ENCODE measurements around the gene PRXL2B.
"Not testable (repeated sequence)": the region's sequence is repeated elsewhere in the genome, so short reads cannot be mapped to it uniquely, and the experiment has no call there.

The PRXL2B gene

GRCh38 chr1:2551544-2551943 lies 35.0 kb upstream of the PRXL2B start:
- FAIRE-seq, result not testable (repeated sequence)

GRCh38 chr1:2552189-2552588 lies 34.4 kb upstream of the PRXL2B start:
- FAIRE-seq, result no peak

GRCh38 chr1:2553076-2553475 lies 33.5 kb upstream of the PRXL2B start:
- FAIRE-seq, result not testable (repeated sequence)

- FAIRE-seq, result no peak
Measured at GRCh38 chr1:2553871-2554620, 32.5 kb upstream of the PRXL2B start.

- no peak for FAIRE-seq
Measured at GRCh38 chr1:2554621-2555387, 31.8 kb upstream of the PRXL2B start.

- FAIRE-seq, result no peak
Measured at GRCh38 chr1:2555634-2556276, 30.8 kb upstream of the PRXL2B start.

- no peak for FAIRE-seq
Measured at GRCh38 chr1:2556277-2556677, 30.3 kb upstream of the PRXL2B start, which contains the start of gene TNFRSF14. TSS of gene TNFRSF14 (plus strand) at chr1:2556371. CDS start at chr1:2556665, 294 bp downstream.

GRCh38 chr1:2556678-2557481 lies 29.7 kb upstream of the PRXL2B start:
- FAIRE-seq, result no peak

- no peak for FAIRE-seq
Measured at GRCh38 chr1:2557482-2558400, 28.8 kb upstream of the PRXL2B start.

- no peak for FAIRE-seq
Measured at GRCh38 chr1:2558420-2558819, 28.2 kb upstream of the PRXL2B start.

- no peak for FAIRE-seq
Measured at GRCh38 chr1:2558861-2559260, 27.7 kb upstream of the PRXL2B start.

- FAIRE-seq, result no peak
Measured at GRCh38 chr1:2559509-2560298, 26.9 kb upstream of the PRXL2B start.

GRCh38 chr1:2560299-2561073 lies 26.1 kb upstream of the PRXL2B start:
- FAIRE-seq, result no peak

- FAIRE-seq, result no peak
Measured at GRCh38 chr1:2561446-2561845, 25.1 kb upstream of the PRXL2B start.

GRCh38 chr1:2561898-2562895 lies 24.4 kb upstream of the PRXL2B start:
- no peak for FAIRE-seq

GRCh38 chr1:2563205-2563604 lies 23.4 kb upstream of the PRXL2B start:
- no peak for FAIRE-seq

GRCh38 chr1:2564006-2564814 lies 22.4 kb upstream of the PRXL2B start:
- no peak for FAIRE-seq

Data from islet of Langerhans (tissue), 1 donor.